LHCN-M2 (cell line): ENCODE measurements around the gene PLCG2. TPM values are rescaled to one million over a fixed set of nuclear protein-coding genes. Genes with fewer than 3 reads are reported as not detected.

Experiments used
- DNase-seq: peaks from one replicate; pipeline ENCODE4 v3.0.0-alpha.2; 2012; ENCODE audit warnings: low read depth
- total RNA-seq: library from RNA; depleted of rRNA; stranded (reverse); fragments of >200 nt; gene quantifications from 2 replicates; pipeline ENCODE4 v1.2.3, GENCODE V29; 2014

Gene PLCG2
- total RNA-seq, 1 experiment from 2014 or later, result 0.17 TPM

DNA sequence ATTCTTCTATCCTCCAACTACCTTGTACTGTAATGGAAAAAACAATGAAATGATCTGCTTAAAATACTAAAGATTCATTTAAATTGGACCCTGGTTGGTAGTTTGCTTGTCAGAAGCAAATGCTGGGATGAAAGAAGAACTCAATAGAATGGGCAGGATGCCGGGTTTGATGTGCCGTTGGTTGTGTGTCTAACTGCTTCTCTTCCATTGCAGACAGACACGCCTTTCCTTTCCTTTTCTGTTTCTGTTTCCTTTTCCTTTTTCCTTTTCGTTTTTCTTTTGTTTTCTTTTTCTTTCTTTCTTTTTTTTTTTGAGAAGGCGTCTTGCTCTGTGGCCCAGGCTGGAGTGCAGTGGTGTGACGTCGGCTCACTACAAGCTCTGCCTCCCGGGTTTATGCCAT, 64.6 kb downstream of the PLCG2 start:
- DNase-seq, result no peak

DNA sequence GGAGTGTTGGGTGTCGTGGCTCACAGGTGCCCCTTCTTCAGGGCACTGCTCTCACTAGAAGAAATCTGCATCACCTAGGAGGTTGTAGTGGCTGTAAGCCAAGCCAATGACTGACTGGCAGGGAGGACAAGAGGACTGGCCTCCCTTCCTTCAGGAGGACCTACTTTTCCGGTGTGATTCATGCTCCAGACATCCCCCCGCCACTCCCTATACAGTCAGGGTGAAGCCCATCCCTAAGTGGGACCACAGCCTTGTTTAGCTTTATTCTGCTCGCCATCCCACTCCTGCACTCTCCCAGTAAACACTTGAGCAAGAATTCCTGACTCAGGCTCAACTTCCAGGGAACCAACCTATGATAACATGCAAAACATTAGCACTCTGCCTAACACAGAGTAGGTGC, 67.0 kb downstream of the PLCG2 start:
- no peak for DNase-seq

GRCh38 chr16:81848306-81848853, 69.3 kb downstream of the PLCG2 start:
- no peak for DNase-seq

DNA sequence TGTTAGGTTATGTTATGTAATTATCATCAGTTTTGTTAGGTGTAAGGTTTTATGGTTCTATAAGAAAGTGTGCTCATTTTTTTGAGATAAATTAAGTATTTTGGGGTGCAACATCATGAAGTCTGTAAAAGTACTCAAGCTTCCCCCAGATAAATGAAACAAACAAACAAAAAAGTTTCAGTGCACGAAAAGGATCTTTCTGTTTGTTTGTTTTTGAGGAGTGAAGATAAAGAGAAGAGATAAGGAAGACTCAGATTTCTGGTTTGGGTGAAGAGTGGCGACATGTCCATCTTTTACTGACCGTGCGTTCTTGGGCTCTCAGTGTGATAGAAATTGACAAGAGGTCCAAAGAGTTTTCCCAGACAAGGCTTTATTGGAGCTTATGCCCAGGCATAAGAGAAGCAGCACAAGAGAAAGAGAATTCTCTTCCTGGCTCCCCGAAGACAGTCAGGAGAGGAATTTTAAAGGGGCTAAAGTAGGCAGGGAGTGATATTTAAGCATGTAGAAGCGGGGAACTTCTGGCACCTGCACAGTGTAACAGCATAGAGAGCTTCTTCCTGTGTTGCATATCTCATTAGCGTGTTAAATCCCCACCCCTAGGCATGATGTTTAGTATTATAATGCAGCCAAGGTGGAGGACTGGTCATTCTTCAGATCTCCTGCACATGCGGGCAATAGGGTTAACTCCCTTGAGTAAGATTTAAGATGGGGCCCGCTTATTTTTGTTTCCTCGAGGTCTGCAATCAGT, 71.3 kb downstream of the PLCG2 start:
- no peak for DNase-seq

DNA sequence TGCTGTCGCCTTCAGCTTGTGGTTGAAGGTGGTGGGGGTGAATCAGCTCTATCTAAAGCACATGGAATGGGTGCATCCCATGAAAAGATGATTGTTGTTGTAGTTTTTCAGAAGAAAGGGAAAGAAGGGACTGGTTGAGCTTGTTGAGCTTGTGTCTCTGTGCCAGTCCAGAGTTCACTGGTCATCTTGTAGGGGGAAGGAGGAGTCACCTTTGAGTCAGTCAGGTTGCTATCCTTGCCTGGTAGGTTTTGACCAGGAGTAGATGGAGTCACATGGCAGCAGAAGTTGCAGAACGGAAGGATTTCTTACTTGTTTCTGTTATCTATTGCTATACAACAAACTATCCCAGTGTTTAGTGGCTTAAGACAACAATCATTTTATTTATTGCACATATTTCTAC, 73.3 kb downstream of the PLCG2 start:
- DNase-seq, result no peak

- DNase-seq, result no peak
These were observed 76.6 kb downstream of the PLCG2 start for GRCh38 chr16:81855552-81856153.

DNA sequence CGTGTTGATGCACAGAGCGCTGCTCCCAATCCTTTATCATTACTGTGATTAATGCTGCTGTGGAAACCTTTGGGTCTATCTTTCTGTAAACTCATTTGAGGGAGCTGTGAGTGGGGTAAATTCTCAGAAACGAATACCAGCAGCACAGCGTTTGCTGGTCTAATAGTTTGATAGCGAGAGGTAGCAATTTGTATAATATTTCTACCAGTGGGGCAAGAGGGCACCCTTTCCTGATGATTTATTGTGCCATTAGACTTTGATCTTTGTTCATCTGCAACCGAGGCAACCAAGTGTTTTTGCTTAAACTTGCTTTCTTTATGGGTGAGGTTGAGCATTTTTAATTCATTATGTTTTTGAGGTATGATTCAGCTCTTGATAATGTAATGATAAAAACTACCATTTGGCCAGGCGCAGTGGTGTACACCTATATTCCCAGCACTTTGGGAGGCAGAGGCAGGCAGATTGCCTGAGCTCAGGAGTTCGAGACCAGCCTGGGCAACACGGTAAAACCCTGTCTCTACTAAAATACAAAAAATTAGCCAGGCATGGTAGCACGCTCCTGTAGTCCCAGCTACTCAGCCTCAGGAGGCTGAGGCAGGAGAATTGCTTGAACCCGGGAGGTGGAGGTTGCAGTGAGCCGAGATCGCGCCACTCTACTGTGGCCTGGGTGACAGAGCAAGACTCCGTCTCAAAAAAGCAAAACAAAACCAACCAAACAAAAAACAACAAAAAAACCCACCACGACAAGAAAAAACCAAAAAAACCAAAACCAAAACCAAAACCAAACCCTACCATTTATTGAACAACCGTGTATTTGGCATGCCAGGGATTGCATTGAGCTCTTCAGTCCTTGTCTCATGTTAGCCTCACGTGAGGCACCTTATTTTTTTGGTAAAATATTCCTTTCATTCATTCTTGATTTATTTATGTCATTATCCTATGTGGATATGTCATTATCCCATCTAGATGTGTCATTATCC, 81.5 kb downstream of the PLCG2 start:
- no peak for DNase-seq

DNA sequence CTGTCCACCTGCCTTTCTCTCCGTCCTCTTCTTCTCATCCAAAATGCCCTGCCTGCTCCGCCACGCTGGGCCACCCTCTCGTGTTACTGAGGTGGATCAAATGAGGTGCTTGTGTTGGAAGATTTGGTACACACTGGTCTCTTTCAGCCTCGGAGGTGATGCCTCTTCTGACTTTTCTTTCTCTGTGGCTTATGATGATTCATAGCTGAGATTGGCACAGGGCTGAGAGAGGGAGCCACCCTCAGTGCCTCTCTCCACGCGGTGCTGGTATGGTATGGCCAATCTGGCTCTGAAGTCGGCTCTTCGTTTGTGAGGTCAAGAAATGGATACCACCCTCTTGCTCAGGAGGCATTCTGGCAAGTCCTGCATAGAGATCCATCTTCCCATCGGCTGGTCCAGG, 82.4 kb downstream of the PLCG2 start:
- DNase-seq, result peak; percentile 34

GRCh38 chr16:81861915-81862314, 82.8 kb downstream of the PLCG2 start:
- no peak for DNase-seq

- DNase-seq, result no peak
These were observed 84.7 kb downstream of the PLCG2 start for GRCh38 chr16:81863630-81864352.

- DNase-seq, result no peak
These were observed 85.7 kb downstream of the PLCG2 start for GRCh38 chr16:81864646-81865382.

- DNase-seq, result no peak
These were observed 87.8 kb downstream of the PLCG2 start for GRCh38 chr16:81866820-81867440.

DNA sequence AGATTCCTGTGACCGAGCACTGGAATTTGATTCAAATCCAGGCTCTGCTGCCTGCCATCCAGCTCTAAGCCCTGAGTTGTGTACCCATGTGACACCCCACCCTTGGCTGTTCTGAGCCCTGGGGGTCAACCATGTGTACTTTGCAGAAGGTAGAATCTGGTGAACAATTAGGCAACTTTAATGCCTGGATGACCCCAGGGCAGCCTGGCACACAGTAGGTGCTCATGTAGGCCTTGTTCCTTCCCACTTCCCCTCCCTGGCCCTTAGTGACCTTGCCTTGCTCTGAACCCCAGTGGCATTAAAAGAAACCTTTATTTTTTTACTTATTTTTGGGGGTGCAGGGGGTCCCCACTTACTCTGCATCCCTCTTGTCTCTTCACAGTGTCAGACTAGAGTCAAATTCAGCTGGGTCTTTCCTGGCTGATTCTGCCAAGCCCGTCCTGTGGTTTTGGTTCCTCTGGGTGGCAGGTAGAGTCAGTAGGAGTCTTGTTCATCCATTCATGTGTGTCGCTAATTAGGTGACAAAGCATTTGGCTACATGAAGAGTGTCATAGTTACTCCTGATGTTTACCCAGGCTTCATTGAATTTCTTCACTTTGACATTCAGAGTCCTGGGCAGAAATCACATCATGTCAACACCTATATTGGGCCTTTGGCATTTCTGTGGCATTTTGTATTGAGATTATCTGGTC, 89.1 kb downstream of the PLCG2 start:
- no peak for DNase-seq

DNA sequence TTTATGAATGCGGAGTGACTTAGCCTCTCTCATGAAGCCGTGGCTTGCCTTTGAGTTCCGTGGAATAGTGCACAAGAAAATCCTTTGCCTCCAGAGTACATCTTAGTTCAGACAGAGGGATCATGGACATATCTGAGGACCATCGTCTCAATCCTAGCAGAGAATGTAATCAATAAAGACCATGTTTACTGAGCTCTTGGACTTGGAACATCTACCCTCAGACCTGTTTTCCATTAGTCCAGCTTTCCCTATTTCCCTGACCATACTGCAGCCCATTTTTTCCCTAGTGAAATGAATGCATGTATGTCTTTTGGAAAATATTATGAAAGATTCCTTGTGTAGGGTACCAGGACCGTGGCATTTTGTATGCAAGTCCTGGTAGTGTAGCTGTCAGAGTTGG, 90.2 kb downstream of the PLCG2 start:
- DNase-seq, result no peak

- no peak for DNase-seq
These were observed 94.1 kb downstream of the PLCG2 start for GRCh38 chr16:81873206-81873605.

GRCh38 chr16:81873843-81874752, 95.0 kb downstream of the PLCG2 start:
- DNase-seq, result peak; percentile 39

- no peak for DNase-seq
These were observed 96.4 kb downstream of the PLCG2 start for GRCh38 chr16:81875461-81875860.

DNA sequence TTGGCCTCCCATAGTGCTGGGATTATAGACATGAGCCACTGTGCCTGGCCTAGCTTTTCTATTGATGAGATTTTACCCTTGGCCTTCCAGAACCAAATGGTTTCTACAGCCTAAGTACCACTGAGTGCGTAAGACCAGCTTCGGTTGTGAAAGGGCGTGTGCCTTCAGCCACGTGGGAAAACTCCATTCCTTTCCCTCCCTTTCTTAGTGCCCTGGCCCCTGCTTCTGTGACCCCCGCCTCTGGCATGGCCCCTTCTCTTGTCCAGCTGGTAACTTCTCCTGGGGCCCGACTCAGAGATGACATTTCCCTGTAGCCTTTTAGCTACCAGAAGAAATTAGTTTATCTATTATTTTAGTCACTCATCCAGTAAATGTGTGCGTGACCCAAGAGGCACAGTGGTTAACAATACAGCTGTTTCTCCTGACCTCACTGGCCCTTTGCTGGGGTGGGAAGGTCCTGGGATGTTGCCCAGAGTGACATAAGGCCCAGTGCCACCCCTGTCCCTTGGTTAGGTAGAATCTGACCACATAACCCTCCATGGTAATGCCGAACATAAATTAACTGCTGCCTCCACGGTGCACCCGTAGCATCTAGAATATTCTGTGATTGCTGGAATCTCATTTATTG, 97.3 kb downstream of the PLCG2 start:
- DNase-seq, result peak; percentile 57
